ENCODE measurements around the gene MRTFA.

GRCh38 chr22:40542821-40543540 is 93.5 kb downstream of the MRTFA start:
- TF ChIP-seq CTCF (IDR thresholded peaks at IDR 0.05) (no peak), POLR2A (IDR thresholded peaks at IDR 0.05) (no peak)

Measured in thyroid gland (tissue), 4 donors.